HepG2 (cell line): ENCODE results near the gene SLC43A1. TPM values are rescaled to one million over a fixed set of nuclear protein-coding genes. Genes with fewer than 3 reads are reported as not detected.

ENCODE experiments used
- ATAC-seq: fragments of 200-7000 bp; cut with Tn5 transposase; 3 replicates; pipeline ENCODE4 v1.9.1; 2020; ENCODE audit warnings: mild to moderate bottlenecking, moderate library complexity
- BruUV-seq: library from RNA; stranded (reverse); fragments of 400-500 nt; replicated peaks from 2 replicates; lab custom pipeline; 2021; lab: Mats Ljungman, UMichigan
- CTCF ChIA-PET: fragments of 300-600 bp; formaldehyde crosslinking; extraction: SDS; loops from one replicate; lab custom pipeline; 2021; ENCODE audit warnings: low total read pairs, inconsistent platforms, low intra/inter-chr PET ratio; lab: Yijun Ruan, JAX
- POLR2A ChIA-PET: fragments of 350-600 bp; sonication (Branson Sonifier 250); formaldehyde crosslinking; loops from one replicate; lab custom pipeline; 2020; ENCODE audit warnings: antibody characterized with exemption, inconsistent platforms; lab: Yijun Ruan, JAX
- DNase-seq: peaks from one replicate; pipeline ENCODE4 v3.0.0-alpha.2; 2015; ENCODE audit warnings: low spot score
- FAIRE-seq: peaks from 3 replicates; lab custom pipeline; 2011; peaks lifted over from hg19 to GRCh38; lab: Jason Lieb, UNC
- H2AFZ ChIP-seq: one replicate; pipeline ENCODE4 v1.6.1; 2011; ENCODE audit warnings: low read length, inconsistent platforms
- H3K27ac ChIP-seq: fragments of 300-600 bp; 3 replicates; pipeline ENCODE4 v1.8.0; 2011; ENCODE audit warnings: mixed run types, mild to moderate bottlenecking, mixed read lengths, low read length, inconsistent platforms; ENCODE audit not compliant: insufficient read depth; ENCODE audit errors: extremely low read length
- H3K27me3 ChIP-seq, 2 experiments: fragments of 200-600 bp in 1 of 2; 2 replicates in 1 of 2; 3 replicates in 1 of 2; pipeline versions ENCODE4 v1.6.0 to v1.8.0; 2011; ENCODE audit warnings: low read length in 2 of 2, mild to moderate bottlenecking in 2 of 2, moderate library complexity in 2 of 2, inconsistent platforms in 1 of 2; ENCODE audit not compliant: insufficient read depth in 2 of 2, control insufficient read depth in 1 of 2
- H3K36me3 ChIP-seq, 2 experiments: fragments of 200-600 bp in 1 of 2; replicated peaks in 1 of 2; 2 replicates in 1 of 2; 3 replicates in 1 of 2; pipeline versions ENCODE4 v1.5.1 to v1.8.0; 2011; ENCODE audit warnings: low read length in 2 of 2, inconsistent platforms in 1 of 2; ENCODE audit not compliant: insufficient read depth in 2 of 2, control insufficient read depth in 1 of 2
- H3K4me1 ChIP-seq: 2 replicates; pipeline ENCODE4 v1.5.1; 2012; ENCODE audit warnings: low read length, inconsistent platforms; ENCODE audit not compliant: insufficient read depth
- H3K4me2 ChIP-seq: 2 replicates; pipeline ENCODE4 v1.6.0; 2011; ENCODE audit warnings: low read depth, low read length, inconsistent platforms
- H3K4me3 ChIP-seq, 3 experiments: fragments of 200-600 bp in 1 of 3; sonication (generic), shearing (Covaris generic) in 1 of 3; replicated peaks in 1 of 3; 2 replicates each; pipeline ENCODE4 v1.5.1; 2011 to 2016; ENCODE audit warnings: low read length in 3 of 3, inconsistent platforms in 2 of 3, low read depth in 2 of 3, mild to moderate bottlenecking in 2 of 3, control low read depth in 1 of 3, mixed read lengths in 1 of 3; ENCODE audit not compliant: insufficient read depth in 1 of 3
- H3K79me2 ChIP-seq: one replicate; pipeline ENCODE4 v1.6.1; 2011; ENCODE audit warnings: low read length, inconsistent platforms; ENCODE audit not compliant: insufficient read depth
- H3K9ac ChIP-seq: 2 replicates; pipeline ENCODE4 v1.6.0; 2011; ENCODE audit warnings: mild to moderate bottlenecking, low read depth, low read length, inconsistent platforms; ENCODE audit not compliant: insufficient read depth
- H3K9me3 ChIP-seq: 2 replicates; pipeline ENCODE4 v1.5.1; 2012; ENCODE audit warnings: mild to moderate bottlenecking, low read length
- H4K20me1 ChIP-seq: 2 replicates; pipeline ENCODE4 v1.6.0; 2011; ENCODE audit warnings: inconsistent platforms, mild to moderate bottlenecking, low read length, moderate library complexity; ENCODE audit not compliant: insufficient read depth
- FOXO1 ChIP-seq: sonication (generic); formaldehyde crosslinking; IDR thresholded peaks from 2 replicates; pipeline ENCODE4 v1.4.0; 2020; ENCODE audit warnings: missing genetic modification reagents
- HDAC1 ChIP-seq: sonication (generic); formaldehyde crosslinking; IDR thresholded peaks from 2 replicates; pipeline ENCODE4 v1.5.1; 2020; ENCODE audit warnings: mild to moderate bottlenecking, missing genetic modification reagents
- HOXA3 ChIP-seq: sonication (generic); formaldehyde crosslinking; IDR thresholded peaks from 2 replicates; pipeline ENCODE4 v1.5.0; 2020; ENCODE audit warnings: missing genetic modification reagents
- KAT8 ChIP-seq: IDR thresholded peaks from 2 replicates; pipeline ENCODE4 v1.6.1; 2016; ENCODE audit warnings: missing genetic modification reagents, missing compliant biosample characterization
- KDM6A ChIP-seq: IDR thresholded peaks from 2 replicates; pipeline ENCODE4 v1.6.1; 2016; ENCODE audit warnings: low read depth
- MED1 ChIP-seq: sonication (generic); formaldehyde crosslinking; IDR thresholded peaks from 2 replicates; pipeline ENCODE4 v1.4.0; 2020; ENCODE audit warnings: missing genetic modification reagents
- MLLT10 ChIP-seq: sonication (generic); formaldehyde crosslinking; IDR thresholded peaks from 2 replicates; pipeline ENCODE4 v1.4.0; 2020; ENCODE audit warnings: missing genetic modification reagents
- NCOA2 ChIP-seq: sonication (generic); formaldehyde crosslinking; IDR thresholded peaks from 2 replicates; pipeline ENCODE4 v1.8.0; 2022; ENCODE audit warnings: inconsistent platforms
- RCOR2 ChIP-seq: IDR thresholded peaks from 2 replicates; pipeline ENCODE4 v1.6.1; 2016; ENCODE audit warnings: missing biosample characterization, missing genetic modification reagents
- RFXANK ChIP-seq: IDR thresholded peaks from 2 replicates; pipeline ENCODE4 v1.6.1; 2016
- SAFB2 ChIP-seq: sonication (generic); formaldehyde crosslinking; IDR thresholded peaks from 2 replicates; pipeline ENCODE4 v1.5.1; 2020; ENCODE audit warnings: missing genetic modification reagents, low read depth, mild to moderate bottlenecking, borderline replicate concordance
- YY1 ChIP-seq: IDR thresholded peaks from 2 replicates; pipeline ENCODE4 v1.6.1; 2011; ENCODE audit warnings: low read length, low read depth, moderate library complexity, mild to moderate bottlenecking; ENCODE audit not compliant: insufficient read depth, insufficient replicate concordance
- ZFY ChIP-seq: sonication (generic); formaldehyde crosslinking; IDR thresholded peaks from 2 replicates; pipeline ENCODE4 v1.4.0; 2020; ENCODE audit warnings: missing genetic modification reagents
- ZNF224 ChIP-seq: sonication (generic); formaldehyde crosslinking; IDR thresholded peaks from 2 replicates; pipeline ENCODE4 v1.5.0; 2020; ENCODE audit warnings: mild to moderate bottlenecking, missing genetic modification reagents
- ZNF264 ChIP-seq: sonication (generic); formaldehyde crosslinking; IDR thresholded peaks from 2 replicates; pipeline ENCODE4 v1.4.0; 2020; ENCODE audit warnings: missing genetic modification reagents
- ZNF558 ChIP-seq: sonication (generic); formaldehyde crosslinking; IDR thresholded peaks from 2 replicates; pipeline ENCODE4 v1.9.0; 2022; ENCODE audit warnings: mild to moderate bottlenecking, missing genetic modification reagents, borderline replicate concordance
- ZNF569 ChIP-seq: sonication (generic); formaldehyde crosslinking; IDR thresholded peaks from 2 replicates; pipeline ENCODE4 v1.5.0; 2020; ENCODE audit warnings: mild to moderate bottlenecking, missing genetic modification reagents, moderate library complexity, borderline replicate concordance
- WGBS: methylation state at CpG from one replicate; pipeline ENCODE4 v1.1.6; 2017; ENCODE audit warnings: low lambda C conversion rate; 5-methylcytosine and 5-hydroxymethylcytosine counted together
- in situ Hi-C: cut with HindIII; loops from 2 replicates; pipeline ENCODE4 v1.10.0; 2017; ENCODE audit warnings: low pct_unique_long_range_greater_than_20kb; ENCODE audit not compliant: extremely low pct_ligation_motif_present
- intact Hi-C: fragments of 100-400 bp; cut with micrococcal nuclease; formaldehyde crosslinking; loops from one replicate; pipeline ENCODE4 v1.10.0; 2022; ENCODE audit not compliant: unreplicated experiment
- polyA plus RNA-seq, 8 experiments: library from polyadenylated mRNA; depleted of rRNA in 3 of 8; stranded (reverse) in 7 of 8; unstranded in 1 of 8; fragments of >200 nt; fragmentation: Illumina TruSeq in 4 of 8; extraction: Trizol in 4 of 8; gene quantifications; 2 replicates each; pipeline versions ENCODE4 v1.2.1 to v1.2.3, GENCODE V29; 2011 to 2016; ENCODE audit warnings: low read depth in 4 of 8, missing spikeins in 1 of 8, mixed read lengths in 1 of 8; ENCODE audit not compliant: insufficient read depth in 1 of 8
- total RNA-seq, 5 experiments: library from RNA; depleted of rRNA; stranded (reverse); fragments of >200 nt; fragmentation: Illumina TruSeq; extraction: Trizol; gene quantifications; 2 replicates each; pipeline ENCODE4 v1.2.3, GENCODE V29; 2016; ENCODE audit warnings: low read depth in 1 of 5
- TF ChIP-seq, protein P1 (sequence below): sonication (generic); formaldehyde crosslinking; IDR thresholded peaks from 2 replicates; pipeline ENCODE4 v1.4.0; 2020; ENCODE audit warnings: mild to moderate bottlenecking, missing genetic modification reagents, borderline replicate concordance
- TF ChIP-seq, protein P2 (sequence below): IDR thresholded peaks from 2 replicates; pipeline ENCODE4 v1.6.1; 2018; ENCODE audit warnings: missing genetic modification reagents, mild to moderate bottlenecking, missing compliant biosample characterization
- TF ChIP-seq, protein P3 (sequence below): IDR thresholded peaks from 2 replicates; pipeline ENCODE4 v1.6.1; 2016; ENCODE audit warnings: missing genetic modification reagents, missing compliant biosample characterization

Gene SLC43A1
- total and polyA plus RNA-seq, 2 of the 13 experiments (the other 11 are each of a cell fraction or from before 2014, with no cell fraction given) = 72.3 to 87.6 TPM

DNA sequence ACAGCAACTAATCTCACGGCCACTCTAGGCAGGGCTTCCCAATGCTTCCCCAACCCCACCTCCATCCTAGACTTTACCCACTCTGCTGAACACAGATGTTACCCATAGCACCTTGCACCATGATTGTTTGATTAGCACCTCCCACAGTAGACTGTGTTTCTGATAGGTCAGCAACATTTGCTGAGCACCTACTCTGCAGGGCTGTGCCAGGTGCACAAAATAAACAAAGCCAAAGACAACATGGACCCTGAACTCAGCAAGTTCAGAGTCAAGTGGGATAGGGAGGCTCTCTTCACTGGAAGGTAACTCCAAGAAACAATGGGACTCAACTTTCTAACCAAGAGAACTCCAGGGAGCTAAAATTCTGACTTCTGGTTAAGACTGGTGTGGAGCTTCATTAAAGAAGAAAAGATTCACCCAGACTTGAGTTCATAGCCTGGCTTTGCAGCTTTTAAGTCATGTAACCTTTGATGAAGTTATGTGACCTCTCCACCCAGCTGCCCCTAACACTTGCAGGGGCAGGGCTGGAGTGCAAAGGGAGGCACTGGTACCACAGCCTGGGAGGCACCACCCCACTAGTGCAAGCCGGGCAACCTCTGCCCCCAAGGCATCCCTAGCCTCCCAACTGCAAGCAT lies 61.8 kb downstream of the SLC43A1 start:
- Histone ChIP-seq H3K27me3 (no peaks in the 10 kb centered on the region; a peak in 1 of 5 replicates), H3K79me2 (no peaks in the 10 kb centered on the region), H3K9ac (0 out of 2 replicates have a peak overlapping the region, but pooled peaks have one; percentile 13), H4K20me1 (no peaks in the 10 kb centered on the region), H3K27ac (peak overlapping the region; percentile 55), H3K9me3 (no peaks in the 10 kb centered on the region), H3K4me1 (peaks cover 64% of the 10 kb centered on the region), H3K4me3 (peak overlapping the region in 1 of 3 experiments; percentile 24; a peak in 2 of 6 replicates), H3K4me2 (peak overlapping the region; percentile 60), H2AFZ (no peak overlapping the region), H3K36me3 (no peaks in the 10 kb centered on the region)
- no TSS peak for BruUV-seq
- ChIA-PET CTCF (no interaction called here), POLR2A (interaction anchor here (0.7 to 2.6 kb wide), 9 partner anchors 9 to 186 kb away, joined by 3 to 16 read pairs (median 4); partner anchors contain the start of gene SLC43A1)
- ATAC-seq (peak; percentile 90), FAIRE-seq (peak; percentile 100), DNase-seq (peak; percentile 94)
- WGBS = 0% methylated on average over 1 of the region's 2 CpGs
- in situ Hi-C loops (loop anchor here (10.0 kb wide), 1 partner anchor 191 kb away; the partner anchor contains the start of gene YPEL4), intact Hi-C loops (loop anchor here (1.0 kb wide), 1 partner anchor 12 kb away; no protein-coding TSS in a partner anchor)
- TF ChIP-seq FOXO1 (CRISPR knock-in tag) (peak; percentile 92), RCOR2 (CRISPR knock-in tag) (peak; percentile 87), ZNF224 (CRISPR knock-in tag) (no peak), SAFB2 (no peak), HDAC1 (CRISPR knock-in tag) (peak; percentile 86), KAT8 (peak; percentile 77), YY1 (peak; percentile 25), MED1 (CRISPR knock-in tag) (peak; percentile 93), ZNF558 (CRISPR knock-in tag) (no peak), HOXA3 (CRISPR knock-in tag) (peak; percentile 87), KDM6A (peak; percentile 98), MLLT10 (CRISPR knock-in tag) (no peak), ZNF569 (CRISPR knock-in tag) (no peak), NCOA2 (CRISPR knock-in tag) (peak; percentile 88), ZFY (0 out of 2 replicates have a peak, but pooled peaks have one; percentile 19), ZNF264 (CRISPR knock-in tag) (0 out of 2 replicates have a peak, but pooled peaks have one; percentile 39), RFXANK (CRISPR knock-in tag) (no peak)
- TF ChIP-seq, protein P1, sequence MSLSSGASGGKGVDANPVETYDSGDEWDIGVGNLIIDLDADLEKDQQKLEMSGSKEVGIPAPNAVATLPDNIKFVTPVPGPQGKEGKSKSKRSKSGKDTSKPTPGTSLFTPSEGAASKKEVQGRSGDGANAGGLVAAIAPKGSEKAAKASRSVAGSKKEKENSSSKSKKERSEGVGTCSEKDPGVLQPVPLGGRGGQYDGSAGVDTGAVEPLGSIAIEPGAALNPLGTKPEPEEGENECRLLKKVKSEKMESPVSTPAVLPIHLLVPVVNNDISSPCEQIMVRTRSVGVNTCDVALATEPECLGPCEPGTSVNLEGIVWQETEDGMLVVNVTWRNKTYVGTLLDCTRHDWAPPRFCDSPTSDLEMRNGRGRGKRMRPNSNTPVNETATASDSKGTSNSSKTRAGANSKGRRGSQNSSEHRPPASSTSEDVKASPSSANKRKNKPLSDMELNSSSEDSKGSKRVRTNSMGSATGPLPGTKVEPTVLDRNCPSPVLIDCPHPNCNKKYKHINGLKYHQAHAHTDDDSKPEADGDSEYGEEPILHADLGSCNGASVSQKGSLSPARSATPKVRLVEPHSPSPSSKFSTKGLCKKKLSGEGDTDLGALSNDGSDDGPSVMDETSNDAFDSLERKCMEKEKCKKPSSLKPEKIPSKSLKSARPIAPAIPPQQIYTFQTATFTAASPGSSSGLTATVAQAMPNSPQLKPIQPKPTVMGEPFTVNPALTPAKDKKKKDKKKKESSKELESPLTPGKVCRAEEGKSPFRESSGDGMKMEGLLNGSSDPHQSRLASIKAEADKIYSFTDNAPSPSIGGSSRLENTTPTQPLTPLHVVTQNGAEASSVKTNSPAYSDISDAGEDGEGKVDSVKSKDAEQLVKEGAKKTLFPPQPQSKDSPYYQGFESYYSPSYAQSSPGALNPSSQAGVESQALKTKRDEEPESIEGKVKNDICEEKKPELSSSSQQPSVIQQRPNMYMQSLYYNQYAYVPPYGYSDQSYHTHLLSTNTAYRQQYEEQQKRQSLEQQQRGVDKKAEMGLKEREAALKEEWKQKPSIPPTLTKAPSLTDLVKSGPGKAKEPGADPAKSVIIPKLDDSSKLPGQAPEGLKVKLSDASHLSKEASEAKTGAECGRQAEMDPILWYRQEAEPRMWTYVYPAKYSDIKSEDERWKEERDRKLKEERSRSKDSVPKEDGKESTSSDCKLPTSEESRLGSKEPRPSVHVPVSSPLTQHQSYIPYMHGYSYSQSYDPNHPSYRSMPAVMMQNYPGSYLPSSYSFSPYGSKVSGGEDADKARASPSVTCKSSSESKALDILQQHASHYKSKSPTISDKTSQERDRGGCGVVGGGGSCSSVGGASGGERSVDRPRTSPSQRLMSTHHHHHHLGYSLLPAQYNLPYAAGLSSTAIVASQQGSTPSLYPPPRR (CRISPR knock-in tag) = peak; percentile 91
- TF ChIP-seq, protein P2, sequence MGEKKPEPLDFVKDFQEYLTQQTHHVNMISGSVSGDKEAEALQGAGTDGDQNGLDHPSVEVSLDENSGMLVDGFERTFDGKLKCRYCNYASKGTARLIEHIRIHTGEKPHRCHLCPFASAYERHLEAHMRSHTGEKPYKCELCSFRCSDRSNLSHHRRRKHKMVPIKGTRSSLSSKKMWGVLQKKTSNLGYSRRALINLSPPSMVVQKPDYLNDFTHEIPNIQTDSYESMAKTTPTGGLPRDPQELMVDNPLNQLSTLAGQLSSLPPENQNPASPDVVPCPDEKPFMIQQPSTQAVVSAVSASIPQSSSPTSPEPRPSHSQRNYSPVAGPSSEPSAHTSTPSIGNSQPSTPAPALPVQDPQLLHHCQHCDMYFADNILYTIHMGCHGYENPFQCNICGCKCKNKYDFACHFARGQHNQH (CRISPR knock-in tag) = peak; percentile 53; the same call in 1 of the 2 replicates
- TF ChIP-seq, protein P3, sequence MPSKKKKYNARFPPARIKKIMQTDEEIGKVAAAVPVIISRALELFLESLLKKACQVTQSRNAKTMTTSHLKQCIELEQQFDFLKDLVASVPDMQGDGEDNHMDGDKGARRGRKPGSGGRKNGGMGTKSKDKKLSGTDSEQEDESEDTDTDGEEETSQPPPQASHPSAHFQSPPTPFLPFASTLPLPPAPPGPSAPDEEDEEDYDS = peak; percentile 53; the same call in 1 of the 2 replicates
